Measurements from ENCODE around the gene SERF2.
"Not testable (repeated sequence)": the region's sequence is repeated elsewhere in the genome, so short reads cannot be mapped to it uniquely, and the experiment has no call there.

SERF2 gene

DNA sequence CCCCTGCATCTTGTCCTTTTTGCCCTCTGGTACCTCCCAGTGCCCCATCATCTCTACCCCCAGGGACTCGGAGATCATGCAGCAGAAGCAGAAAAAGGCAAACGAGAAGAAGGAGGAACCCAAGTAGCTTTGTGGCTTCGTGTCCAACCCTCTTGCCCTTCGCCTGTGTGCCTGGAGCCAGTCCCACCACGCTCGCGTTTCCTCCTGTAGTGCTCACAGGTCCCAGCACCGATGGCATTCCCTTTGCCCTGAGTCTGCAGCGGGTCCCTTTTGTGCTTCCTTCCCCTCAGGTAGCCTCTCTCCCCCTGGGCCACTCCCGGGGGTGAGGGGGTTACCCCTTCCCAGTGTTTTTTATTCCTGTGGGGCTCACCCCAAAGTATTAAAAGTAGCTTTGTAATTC lies 1.5 kb downstream of the SERF2 start:
- no peak for DNase-seq (ENCODE audit: low read depth, low spot score)

DNA sequence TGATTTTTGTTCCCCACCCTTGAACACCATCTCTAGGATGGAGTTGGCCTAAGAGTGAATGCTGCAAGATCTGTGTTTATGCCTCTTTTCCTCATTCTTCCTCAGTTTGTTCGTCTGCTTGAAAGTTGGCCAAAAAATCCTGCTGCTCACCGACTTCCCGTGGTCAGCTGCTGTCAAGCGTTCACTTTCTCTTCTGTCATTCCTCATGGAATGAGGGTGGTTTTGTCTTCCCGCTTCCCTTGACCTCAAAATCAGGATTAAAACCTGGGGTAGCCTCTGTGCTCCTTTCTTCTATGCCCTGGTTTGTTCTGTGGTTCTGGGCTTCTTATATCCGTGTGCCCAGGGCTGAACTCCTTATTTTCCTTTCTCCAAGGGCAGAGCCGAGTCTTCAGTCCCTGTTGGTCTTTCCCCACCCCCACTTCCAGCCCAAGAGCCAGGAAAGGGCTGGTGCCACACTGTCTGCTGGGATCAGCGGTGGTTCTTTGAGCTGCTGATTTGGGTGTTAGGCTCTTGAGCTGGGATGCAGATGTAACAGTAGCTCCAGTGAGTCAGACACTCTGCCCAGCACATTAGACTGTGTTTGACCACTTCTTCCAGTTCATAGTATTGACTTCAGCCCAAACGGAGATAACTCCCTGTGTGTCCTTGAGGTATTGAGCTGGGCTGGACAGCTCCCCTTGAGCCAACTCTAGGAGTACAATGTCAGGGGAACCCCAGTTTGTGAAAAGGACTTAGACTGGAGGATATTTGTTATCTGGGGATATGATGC lies 2.3 kb downstream of the SERF2 start:
- DNase-seq (ENCODE audit: low read depth, low spot score), result no peak

DNA sequence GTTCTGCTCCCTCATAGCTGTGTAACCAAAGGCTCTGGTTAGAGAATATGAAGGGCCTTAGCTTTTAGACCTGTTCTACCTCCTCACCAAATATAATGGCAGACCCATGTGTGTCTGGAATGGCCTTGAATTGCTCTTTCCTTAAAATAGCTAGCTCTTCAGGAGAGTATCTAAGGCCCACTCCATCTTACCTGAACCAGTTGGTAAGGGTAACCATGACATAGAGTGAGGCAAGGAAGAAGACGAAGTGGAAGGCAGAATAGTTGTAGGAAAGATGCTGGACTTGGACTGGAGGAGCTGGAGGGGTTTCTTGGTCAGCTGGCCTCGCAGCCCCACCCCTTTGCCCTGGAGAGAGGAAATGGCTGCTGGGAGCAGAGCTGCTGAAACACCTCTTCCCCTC lies 3.1 kb downstream of the SERF2 start:
- no peak for DNase-seq (ENCODE audit: low read depth, low spot score)

DNA sequence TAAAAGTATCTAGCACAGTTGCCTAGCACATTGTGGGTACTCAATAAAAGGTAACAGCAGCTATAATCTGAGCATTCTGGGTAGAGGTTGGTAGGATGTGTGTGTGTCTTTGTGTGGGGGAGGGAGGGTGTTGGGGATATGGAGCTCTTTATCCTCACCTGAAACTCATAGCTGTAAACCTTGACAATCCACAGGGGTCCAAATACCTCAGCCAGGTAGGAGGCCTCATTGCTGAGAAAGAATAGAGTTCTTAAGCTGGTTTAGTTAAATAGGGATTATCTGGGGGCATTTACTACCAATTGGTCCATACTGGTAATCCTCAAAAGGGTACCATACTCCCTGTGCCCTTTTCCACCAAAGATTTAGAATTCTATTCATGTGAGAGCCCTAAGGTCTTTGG lies 3.9 kb downstream of the SERF2 start:
- no peak for DNase-seq (ENCODE audit: low read depth, low spot score)

DNA sequence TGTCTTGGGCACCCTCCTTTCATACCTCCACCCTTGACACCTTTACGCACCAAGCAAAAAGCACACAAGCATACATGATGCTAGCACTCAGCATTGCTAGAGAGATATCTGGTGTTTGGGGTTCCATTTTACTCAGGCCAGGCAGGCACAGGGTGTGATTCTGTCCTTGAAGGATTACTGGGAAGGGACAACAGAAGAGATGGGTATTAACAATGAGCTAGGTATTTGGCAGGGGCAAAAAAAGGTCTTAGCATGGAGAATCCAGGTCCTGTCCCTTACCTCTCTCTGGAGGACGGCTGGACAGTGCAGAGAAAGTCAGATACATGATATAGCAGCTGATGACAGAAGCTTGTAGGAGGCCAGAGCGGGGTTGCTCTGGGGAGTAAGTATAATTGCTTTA lies 4.4 kb downstream of the SERF2 start:
- no peak for DNase-seq (ENCODE audit: low read depth, low spot score)

DNA sequence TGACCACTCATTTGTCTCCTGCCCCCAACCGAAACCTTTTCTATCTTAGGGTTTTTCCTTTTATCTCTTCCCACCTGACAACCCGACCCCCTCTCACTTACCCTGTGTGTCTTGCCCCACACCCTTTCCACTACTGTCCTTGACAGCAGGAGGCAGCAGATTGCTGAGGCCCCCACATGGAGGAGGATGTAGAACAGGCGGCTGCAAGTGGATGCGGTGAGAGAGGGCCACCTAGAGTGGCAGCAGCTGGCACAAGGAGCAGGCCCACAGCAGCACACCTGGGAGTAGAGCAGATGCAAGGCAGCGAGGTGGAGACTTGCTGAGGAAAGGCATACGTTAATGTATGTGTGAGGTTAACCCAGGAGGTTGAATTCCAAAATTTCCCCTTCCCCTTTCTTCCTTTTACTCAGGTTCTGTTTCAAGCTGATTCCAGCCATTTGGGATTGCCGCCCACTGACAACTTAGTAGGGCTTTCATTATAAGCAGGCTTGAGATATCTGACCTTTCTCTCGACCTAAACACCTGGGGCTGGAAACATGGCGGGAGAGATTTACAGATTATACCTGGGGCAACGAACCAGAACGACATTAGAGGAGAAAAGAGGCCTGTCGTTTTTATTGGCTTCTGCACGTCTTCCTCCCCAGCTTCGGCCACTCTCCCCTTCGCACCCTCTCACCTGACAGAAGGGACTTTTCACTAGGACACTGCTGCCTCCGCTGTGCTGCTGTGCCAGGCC lies 7.3 kb downstream of the SERF2 start:
- no peak for DNase-seq (ENCODE audit: low read depth, low spot score)

DNA sequence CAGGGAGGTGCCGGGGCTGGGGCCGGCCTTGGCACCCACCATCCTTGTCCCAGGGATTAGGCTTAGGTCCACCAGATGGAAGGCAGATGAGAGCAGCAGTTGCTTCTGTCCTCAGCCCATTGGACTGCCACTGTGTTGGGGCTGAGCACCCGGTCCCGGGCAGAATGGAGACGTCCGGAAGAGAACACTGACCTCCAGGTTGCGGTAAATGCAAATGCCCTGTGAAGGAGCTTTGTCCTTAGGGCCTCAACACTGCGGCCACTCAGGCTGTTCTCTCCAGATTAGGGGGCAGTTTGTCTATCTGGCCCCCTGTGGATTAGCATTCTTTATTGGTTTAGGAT lies 7.8 kb downstream of the SERF2 start, which contains the start of gene SERINC4:
Gene SERINC4 (minus strand): TSS at position 276 of the 341 bp plus-strand sequence. CDS start 234 bp downstream, at position 42.
- DNase-seq (ENCODE audit: low read depth, low spot score), result no peak

DNA sequence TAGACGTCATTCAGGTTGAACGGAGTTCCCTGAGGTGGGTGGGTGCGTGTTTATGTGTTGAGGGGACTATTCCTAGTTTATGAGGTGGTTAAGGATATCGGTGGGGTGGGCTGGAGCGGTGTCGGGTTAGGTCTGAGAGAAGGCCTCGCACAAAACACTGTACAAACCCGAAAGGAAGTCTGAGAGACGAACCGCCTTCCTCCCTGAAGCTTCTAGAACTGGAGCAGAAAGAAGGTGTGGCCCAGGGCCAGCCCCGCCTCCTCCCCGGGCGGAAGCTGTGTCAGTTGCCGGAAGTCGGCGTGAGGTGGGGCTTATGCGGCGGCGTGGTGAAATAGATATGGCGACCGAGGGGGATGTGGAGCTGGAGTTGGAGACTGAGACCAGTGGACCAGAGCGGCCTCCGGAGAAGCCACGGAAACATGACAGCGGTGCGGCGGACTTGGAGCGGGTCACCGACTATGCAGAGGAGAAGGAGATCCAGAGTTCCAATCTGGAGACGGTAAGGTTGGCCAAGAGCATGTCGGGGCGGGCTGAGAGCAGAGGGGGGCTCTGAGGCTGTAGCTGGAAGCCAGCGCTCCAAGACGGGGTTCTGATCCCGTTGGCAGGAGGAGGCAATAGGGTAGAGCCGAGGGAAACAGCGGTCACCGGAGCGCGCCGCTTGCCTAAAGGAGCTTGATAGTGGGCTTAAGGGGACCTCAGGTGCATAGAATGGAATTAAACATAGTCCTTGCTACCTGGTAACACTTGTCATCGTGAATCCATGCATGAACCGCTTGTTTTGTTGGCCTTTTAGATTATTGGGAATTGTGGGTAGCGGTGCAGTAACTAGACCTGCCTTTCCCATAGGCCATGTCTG lies 8.4 kb downstream of the SERF2 start, which contains the start of gene HYPK:
Gene HYPK (plus strand): TSS at position 314 of the 856 bp plus-strand sequence. CDS start 24 bp downstream, at position 338.
- peak; percentile 91 for DNase-seq (ENCODE audit: low read depth, low spot score)

DNA sequence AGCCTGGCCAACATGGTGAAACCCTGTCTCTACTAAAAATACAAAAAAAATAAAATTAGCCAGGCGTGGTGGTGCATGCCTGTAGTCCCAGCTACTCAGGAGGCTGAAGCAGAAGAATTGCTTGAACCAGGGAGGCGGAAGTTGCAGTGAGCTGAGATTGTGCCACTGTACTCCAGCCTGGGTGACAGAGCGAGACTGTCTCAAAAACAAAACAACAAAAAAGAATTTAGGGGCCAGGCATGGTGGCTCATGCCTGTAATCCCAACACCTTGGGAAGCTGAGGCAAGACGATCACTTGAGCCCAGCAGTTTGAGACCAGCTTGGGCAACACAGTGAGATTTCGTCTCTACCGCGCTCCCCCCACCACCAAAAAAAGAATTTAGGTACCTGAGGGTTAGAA lies 10.6 kb downstream of the SERF2 start:
- not testable (repeated sequence) for DNase-seq (ENCODE audit: low read depth, low spot score)

DNA sequence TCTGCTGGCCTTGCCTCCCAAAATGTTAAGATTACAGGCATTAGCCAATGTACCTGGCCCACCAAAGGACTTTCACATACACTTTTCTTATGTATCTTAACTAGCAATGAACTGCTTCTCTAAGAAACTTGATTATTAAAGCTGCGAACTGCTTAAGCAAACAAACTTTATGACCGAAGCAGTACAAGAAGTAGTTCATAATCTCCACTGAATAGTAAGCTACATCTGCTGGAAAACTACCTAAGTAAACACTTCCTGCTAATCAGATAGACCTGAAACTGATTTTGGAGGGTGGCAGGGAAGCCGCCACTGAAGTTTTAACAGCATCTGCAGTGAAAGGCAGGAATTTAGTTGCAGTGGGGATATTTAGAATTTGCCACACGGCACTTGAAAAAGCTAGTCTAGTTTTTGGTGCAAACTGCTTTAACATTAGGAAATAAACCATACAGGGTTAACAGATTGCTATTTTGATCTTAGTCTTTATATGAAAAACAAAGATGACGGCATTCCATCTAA lies 16.4 kb downstream of the SERF2 start:
- no peak for DNase-seq (ENCODE audit: low read depth, low spot score)

DNA sequence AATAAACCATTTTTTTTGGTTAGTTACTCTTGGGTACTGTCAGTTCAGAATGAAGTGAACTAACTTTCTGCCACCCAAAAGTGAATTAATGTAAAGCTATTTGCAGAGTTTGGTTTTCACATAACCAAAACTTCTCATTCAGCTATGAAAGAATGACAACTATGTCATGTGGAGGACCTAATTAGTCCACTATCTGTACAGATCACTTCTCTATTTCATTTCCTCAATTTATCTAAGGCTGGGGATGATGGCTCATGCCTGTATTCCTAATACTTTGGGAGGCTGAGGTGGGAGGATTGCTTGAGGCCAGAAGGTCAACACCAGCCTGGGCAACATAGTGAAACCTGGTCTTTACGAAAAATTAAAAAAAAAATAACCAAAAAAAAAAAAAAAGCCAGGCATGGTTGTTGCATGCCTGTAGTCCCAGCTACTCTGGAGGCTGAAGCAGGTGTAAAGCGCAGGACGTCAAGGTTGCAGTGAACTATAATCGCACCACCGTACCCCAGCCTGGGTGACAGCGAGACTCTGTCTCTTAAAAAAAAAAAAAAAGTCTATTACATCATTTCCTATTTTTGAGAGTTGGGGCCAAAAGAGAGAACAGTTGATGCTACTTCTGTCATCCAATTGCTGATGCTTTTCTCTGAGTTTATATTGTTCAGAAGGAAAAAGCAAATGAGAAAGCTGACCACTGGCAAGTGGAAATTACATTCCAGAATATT lies 17.0 kb downstream of the SERF2 start:
- no peak for DNase-seq (ENCODE audit: low read depth, low spot score)

DNA sequence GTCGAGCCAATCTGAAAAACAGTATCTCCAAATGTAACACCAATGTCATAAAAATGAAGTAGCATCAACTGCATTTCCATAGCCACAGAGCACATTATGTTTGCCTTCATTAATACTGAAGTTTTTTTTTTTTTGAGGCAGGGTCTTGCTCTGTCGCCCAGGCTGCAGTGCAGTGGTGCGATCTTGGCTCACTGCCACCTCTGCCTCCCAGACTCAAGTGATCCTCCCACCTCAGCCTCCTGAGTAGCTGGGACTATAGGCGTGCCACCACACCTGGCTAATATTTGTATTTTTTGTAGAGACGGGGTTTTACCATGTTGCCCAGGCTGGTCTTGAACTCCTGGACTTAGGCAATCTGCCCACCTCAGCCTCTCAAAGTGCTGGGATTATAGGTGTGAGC lies 22.9 kb downstream of the SERF2 start:
- DNase-seq (ENCODE audit: low read depth, low spot score), result not testable (repeated sequence)

DNA sequence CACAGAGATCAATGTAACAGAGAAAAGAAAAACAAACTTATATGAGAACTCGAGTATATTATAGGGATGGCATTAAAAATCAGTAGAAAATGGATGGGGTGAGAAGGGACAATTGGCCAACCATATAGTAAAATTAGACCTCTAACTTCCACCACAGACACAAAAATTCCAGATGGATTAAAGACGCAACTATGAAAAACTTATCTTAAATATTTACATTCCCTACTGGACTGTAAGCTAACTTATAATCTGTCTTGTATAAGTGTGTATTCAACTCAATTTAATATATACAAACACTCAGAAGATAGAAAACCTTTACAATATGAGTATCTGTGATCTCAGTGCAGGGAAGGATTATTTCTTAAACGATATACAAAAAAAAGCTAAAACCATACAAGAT lies 29.4 kb downstream of the SERF2 start:
- no peak for DNase-seq (ENCODE audit: low read depth, low spot score)

DNA sequence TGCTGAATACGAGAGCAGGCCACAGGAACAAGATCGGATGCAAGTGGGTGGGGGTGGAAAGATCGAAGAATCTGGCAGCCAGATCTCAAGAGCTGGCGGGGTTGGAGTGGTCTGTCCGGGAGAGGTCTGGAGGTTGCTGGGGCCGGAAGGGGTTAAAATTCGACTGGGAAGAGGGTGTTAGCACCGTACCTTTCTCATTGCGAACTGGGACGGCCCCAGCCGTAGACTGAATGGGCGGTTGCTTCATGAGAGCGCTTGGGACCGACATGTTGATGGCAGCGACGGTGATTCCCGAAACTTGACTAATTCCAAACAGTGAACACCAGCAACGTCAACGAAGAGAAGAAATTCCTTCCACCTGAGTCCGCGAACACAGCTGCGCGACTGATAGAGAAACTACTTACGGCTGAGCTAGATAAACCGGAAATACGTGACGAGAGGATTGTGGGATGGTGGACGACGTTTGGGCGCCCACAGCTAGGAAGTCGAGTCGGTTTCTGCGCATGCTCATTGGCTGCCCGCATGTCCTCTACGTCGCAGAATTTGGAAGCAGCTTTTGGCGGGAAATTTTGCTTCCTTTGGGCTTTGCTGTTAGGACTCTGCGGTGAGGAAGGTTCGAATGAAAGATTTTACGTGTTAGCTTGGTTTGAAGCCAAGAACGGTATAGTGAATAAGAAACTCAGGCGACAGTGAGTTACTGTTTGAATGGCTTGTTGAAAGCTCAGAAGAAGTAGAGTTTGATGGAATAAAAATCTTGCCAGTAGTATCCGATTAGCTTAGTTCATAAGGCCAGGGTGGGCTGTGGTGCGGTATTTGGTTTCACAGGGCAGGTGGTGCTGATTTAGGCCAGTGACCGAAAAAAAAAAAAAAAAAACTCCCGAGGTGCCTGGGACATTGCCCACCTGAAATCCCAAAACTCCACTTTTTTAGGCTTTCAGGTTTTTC lies 32.5 kb downstream of the SERF2 start, which contains the start of gene MFAP1:
Gene MFAP1 (minus strand): TSS at position 389 of the 945 bp plus-strand sequence. CDS start 121 bp downstream, at position 268.
- peak; percentile 96 for DNase-seq (ENCODE audit: low read depth, low spot score)

DNA sequence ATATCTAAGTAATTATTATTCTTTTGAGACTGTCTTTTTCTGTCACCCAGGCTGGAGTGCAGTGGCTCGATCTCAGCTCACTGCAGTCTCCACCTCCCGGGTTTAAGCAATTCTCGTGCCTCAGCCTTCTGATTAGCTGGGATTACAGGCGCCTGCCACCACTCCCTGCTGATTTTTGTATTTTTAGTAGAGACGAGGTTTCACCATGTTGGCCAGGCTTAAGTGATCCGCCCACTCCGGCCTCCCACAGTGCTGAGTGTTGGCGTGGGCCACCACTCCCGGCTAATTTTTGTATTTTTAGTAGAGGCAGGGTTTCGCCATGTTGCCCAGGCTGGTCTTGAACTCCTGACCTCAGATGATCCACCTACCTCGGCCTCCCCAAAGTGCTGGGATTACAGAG lies 33.2 kb downstream of the SERF2 start:
- DNase-seq (ENCODE audit: low read depth, low spot score), result not testable (repeated sequence)

DNA sequence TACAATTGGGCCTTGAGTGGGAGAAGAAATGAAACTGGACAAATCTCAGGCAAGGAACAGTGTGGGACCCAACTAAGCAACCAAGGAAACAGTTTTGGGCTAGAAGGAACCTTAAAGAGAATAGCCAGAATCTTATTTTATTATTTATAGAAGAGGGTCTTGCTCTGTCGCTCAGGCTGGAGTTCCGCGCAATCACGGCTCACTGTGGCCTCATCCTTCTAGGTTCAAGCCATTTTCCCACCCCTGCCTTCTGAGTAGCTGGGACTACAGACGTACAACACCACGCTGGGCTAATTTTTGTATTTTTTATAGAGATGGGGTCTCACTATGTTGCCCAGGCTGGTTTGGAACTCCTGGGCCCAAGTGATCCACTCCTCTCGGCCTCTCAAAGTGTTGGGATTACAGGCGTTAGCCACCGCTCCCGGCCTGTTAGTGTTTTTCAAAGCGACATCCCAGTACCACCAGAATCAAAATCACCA lies 33.9 kb downstream of the SERF2 start:
- peak; percentile 18 for DNase-seq (ENCODE audit: low read depth, low spot score)

DNA sequence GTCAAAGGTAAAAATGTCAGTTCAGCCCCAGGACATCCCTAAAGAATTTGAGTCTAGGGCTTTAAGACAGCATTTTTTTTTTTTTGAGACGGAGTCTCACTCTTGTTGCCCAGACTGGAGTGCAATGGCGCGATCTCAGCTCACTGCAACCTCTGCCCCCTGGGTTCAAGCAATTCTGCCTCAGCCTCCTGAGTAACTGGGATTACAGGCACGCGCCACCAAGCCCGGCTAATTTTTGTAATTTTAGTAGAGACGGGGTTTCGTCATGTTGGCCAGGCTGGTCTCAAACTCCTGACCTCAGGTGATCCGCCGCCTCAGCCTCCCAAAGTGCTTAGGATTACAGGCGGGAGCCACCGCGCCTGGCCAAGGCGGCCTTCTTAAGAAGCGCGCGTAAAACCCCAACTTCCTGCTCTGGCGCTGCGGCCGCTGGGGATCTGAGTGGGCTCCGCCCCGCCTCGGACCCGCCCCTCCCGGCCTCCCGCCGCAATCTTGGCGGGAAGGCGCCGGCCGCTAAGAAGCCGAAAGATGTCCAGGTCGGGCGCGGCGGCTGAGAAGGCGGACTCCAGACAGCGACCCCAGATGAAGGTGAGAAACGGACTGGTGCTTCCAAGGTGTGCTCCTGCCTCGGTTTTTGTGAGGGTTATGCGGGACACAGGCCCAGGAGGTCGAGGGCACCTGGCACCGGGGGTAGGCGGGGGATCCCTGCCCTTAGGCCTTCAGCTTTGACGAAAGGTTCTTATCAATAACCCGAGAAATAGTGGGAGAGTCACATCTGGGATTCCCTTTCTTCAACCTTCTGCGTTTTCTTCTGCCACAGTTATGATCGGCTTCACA lies 34.6 kb downstream of the SERF2 start, which contains the start of gene WDR76:
Gene WDR76 (plus strand): TSS at position 495 of the 834 bp plus-strand sequence. CDS start 31 bp downstream, at position 526.
- peak; percentile 93 for DNase-seq (ENCODE audit: low read depth, low spot score)

DNA sequence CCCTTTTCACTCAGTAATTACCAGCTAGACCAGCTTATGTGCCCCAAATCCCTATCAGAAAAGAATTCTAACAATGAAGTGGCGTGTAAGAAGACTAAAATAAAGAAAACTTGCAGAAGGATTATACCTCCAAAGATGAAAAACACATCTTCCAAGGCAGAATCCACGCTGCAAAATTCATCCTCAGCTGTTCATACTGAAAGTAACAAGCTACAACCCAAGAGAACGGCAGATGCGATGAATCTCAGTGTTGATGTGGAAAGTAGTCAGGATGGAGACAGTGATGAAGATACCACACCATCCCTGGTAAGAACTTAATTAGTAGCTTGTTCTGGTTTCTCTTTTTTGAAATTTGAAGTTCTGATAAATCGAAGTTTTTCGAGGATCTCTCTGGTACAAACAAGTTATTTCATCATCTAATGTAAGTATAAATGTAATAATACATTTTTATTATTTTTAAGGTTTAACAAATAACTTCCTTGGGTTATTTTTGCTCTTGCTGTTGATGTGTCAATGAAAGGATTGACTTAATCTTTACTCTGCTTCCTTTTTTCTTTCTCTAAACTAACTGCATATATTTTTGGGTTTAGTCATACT lies 36.0 kb downstream of the SERF2 start:
- DNase-seq (ENCODE audit: low read depth, low spot score), result no peak
